Erythroblast (primary cell): ENCODE measurements around the gene STAC.

Experiments used
- GATA1 ChIP-seq: IDR thresholded peaks from 2 replicates; pipeline ENCODE4 v1.6.1; 2011; ENCODE audit warnings: low read depth, mild to moderate bottlenecking, control low read depth, low read length, moderate library complexity
- POLR2A ChIP-seq: IDR thresholded peaks from 2 replicates; pipeline ENCODE4 v1.6.1; 2011; ENCODE audit warnings: mild to moderate bottlenecking, low read length

DNA sequence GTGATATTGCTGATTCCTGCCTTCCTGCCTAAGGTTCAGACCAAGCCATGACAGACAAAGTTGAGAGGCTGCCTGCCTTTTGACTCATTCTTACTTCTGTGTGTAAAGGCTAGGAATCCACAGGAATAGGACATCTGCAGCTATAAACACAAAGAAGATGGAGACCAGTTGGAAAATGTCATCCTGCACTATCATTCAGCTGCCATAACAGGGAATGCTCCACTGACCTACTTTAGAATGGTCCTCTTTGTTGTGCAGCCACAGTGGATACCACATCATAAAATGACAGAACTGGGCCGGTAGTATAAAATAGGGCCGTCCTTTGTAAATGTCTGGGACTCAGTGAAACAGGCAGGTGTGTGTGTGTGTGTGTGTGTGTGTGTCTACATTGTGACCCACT is 75.1 kb downstream of the STAC start:
- TF ChIP-seq POLR2A (no peak), GATA1 (no peak)
